Measurements from ENCODE around the gene SESTD1.

The SESTD1 gene

DNA sequence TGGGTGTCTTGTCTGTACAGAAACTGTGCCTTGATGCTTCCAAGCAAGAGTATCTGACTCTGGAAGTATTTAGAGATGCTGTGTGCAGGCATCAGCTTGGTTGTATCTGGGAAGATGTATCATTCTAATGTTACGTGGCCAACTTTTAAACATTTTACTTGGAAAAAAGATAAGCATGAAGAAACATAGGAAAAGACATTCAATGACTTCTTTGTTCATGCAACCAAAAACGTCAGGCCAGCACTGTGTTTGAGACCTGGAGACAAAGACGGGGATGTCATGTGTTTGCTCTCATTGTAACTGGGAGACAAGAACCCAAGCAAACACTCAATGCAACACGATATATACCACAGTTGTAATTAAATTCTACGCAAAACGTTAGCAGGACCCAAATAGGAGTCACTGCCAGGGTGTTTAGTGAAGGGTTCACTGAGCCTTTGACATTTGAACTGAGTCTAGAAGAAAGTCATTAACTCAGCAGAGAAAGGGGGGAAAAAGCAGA lies 8.9 kb upstream of the SESTD1 start:
- ATAC-seq: no peak
- no peak for TF ChIP-seq TSHZ2 (CRISPR knock-in tag; IDR thresholded peaks at IDR 0.05)
- TF ChIP-seq ZFP30 (CRISPR knock-in tag; IDR thresholded peaks at IDR 0.05): no peak
- TF ChIP-seq ZNF70 (CRISPR knock-in tag; IDR thresholded peaks at IDR 0.05): no peak
- TF ChIP-seq TCF4 (CRISPR knock-in tag; IDR thresholded peaks at IDR 0.05; ENCODE audit: borderline replicate concordance): no peak
- TF ChIP-seq ISL1 (CRISPR knock-in tag; IDR thresholded peaks at IDR 0.05): no peak
- TF ChIP-seq TOX (CRISPR knock-in tag; IDR thresholded peaks at IDR 0.05; ENCODE audit: borderline replicate concordance): no peak
- TF ChIP-seq ARNTL (CRISPR knock-in tag; IDR thresholded peaks at IDR 0.05; ENCODE audit: borderline replicate concordance, low read depth): no peak
- no peak for TF ChIP-seq PPARA (CRISPR knock-in tag; IDR thresholded peaks at IDR 0.05; ENCODE audit: borderline replicate concordance)
- TF ChIP-seq CSRNP3 (CRISPR knock-in tag; IDR thresholded peaks at IDR 0.05): no peak

- TF ChIP-seq CREB5 (CRISPR knock-in tag; IDR thresholded peaks at IDR 0.05; ENCODE audit: low read depth) (no peak), BACH2 (CRISPR knock-in tag; IDR thresholded peaks at IDR 0.05; ENCODE audit: borderline replicate concordance) (no peak), ZFP3 (CRISPR knock-in tag; IDR thresholded peaks at IDR 0.05) (no peak), ARNTL (CRISPR knock-in tag; IDR thresholded peaks at IDR 0.05; ENCODE audit: borderline replicate concordance, low read depth) (no peak), ZNF8 (CRISPR knock-in tag; IDR thresholded peaks at IDR 0.05) (no peak), ZNF565 (CRISPR knock-in tag; conservative IDR thresholded peaks at IDR 0.05; ENCODE audit: low read depth) (no peak), ISL1 (CRISPR knock-in tag; IDR thresholded peaks at IDR 0.05) (peak; percentile 28; the same call in 1 of the 2 replicates)
- no peak; the same call in 2 of the 3 replicates for ATAC-seq
These were observed 8.0 kb upstream of the SESTD1 start for GRCh38 chr2:179272406-179273192.

DNA sequence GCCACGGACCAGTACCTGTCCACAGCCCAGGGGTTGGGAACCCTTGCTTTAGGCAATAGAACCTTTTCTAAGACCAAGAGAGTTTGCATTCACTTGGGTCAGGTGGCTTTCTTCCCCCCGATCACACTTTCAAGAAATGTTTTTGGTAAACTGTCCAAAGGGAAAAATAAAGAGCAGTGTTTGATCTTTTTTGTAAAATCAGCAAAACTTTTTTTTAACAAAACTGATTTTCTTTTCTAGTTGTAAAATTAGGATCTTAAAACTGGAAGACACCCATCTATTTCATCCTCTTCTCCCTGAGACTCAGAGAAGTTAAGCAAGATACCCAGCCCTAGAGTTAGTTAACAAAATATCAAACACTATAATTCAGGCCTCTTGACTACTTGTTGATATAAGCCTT lies 6.1 kb upstream of the SESTD1 start:
- no peak for ATAC-seq
- TF ChIP-seq ISL1 (CRISPR knock-in tag; IDR thresholded peaks at IDR 0.05): no peak
- no peak for TF ChIP-seq GLIS3 (CRISPR knock-in tag; IDR thresholded peaks at IDR 0.05)
- TF ChIP-seq, protein P1, sequence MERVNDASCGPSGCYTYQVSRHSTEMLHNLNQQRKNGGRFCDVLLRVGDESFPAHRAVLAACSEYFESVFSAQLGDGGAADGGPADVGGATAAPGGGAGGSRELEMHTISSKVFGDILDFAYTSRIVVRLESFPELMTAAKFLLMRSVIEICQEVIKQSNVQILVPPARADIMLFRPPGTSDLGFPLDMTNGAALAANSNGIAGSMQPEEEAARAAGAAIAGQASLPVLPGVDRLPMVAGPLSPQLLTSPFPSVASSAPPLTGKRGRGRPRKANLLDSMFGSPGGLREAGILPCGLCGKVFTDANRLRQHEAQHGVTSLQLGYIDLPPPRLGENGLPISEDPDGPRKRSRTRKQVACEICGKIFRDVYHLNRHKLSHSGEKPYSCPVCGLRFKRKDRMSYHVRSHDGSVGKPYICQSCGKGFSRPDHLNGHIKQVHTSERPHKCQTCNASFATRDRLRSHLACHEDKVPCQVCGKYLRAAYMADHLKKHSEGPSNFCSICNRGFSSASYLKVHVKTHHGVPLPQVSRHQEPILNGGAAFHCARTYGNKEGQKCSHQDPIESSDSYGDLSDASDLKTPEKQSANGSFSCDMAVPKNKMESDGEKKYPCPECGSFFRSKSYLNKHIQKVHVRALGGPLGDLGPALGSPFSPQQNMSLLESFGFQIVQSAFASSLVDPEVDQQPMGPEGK (CRISPR knock-in tag; IDR thresholded peaks at IDR 0.05; ENCODE audit: borderline replicate concordance): no peak
- TF ChIP-seq ZFP3 (CRISPR knock-in tag; IDR thresholded peaks at IDR 0.05): no peak
- no peak for TF ChIP-seq OSR1 (CRISPR knock-in tag; IDR thresholded peaks at IDR 0.05)
- no peak for TF ChIP-seq RARB (CRISPR knock-in tag; IDR thresholded peaks at IDR 0.05)
- TF ChIP-seq, protein P2, sequence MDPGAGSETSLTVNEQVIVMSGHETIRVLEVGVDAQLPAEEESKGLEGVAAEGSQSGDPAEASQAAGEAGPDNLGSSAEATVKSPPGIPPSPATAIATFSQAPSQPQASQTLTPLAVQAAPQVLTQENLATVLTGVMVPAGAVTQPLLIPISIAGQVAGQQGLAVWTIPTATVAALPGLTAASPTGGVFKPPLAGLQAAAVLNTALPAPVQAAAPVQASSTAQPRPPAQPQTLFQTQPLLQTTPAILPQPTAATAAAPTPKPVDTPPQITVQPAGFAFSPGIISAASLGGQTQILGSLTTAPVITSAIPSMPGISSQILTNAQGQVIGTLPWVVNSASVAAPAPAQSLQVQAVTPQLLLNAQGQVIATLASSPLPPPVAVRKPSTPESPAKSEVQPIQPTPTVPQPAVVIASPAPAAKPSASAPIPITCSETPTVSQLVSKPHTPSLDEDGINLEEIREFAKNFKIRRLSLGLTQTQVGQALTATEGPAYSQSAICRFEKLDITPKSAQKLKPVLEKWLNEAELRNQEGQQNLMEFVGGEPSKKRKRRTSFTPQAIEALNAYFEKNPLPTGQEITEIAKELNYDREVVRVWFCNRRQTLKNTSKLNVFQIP (CRISPR knock-in tag; IDR thresholded peaks at IDR 0.05; ENCODE audit: borderline replicate concordance, low read depth): no peak
- no peak for TF ChIP-seq ESRRG (CRISPR knock-in tag; IDR thresholded peaks at IDR 0.05)
- no peak for TF ChIP-seq CREB5 (CRISPR knock-in tag; IDR thresholded peaks at IDR 0.05; ENCODE audit: low read depth)
- no peak for TF ChIP-seq PPARA (CRISPR knock-in tag; IDR thresholded peaks at IDR 0.05; ENCODE audit: borderline replicate concordance)
- TF ChIP-seq TOX (CRISPR knock-in tag; IDR thresholded peaks at IDR 0.05; ENCODE audit: borderline replicate concordance): no peak
- no peak for TF ChIP-seq ZNF565 (CRISPR knock-in tag; conservative IDR thresholded peaks at IDR 0.05; ENCODE audit: low read depth)
- TF ChIP-seq ARNTL (CRISPR knock-in tag; IDR thresholded peaks at IDR 0.05; ENCODE audit: borderline replicate concordance, low read depth): no peak
- no peak for TF ChIP-seq ZC3H10 (CRISPR knock-in tag; IDR thresholded peaks at IDR 0.05)
- TF ChIP-seq TCF4 (CRISPR knock-in tag; IDR thresholded peaks at IDR 0.05; ENCODE audit: borderline replicate concordance): no peak
- no peak for TF ChIP-seq ZNF8 (CRISPR knock-in tag; IDR thresholded peaks at IDR 0.05)

Measured in SK-N-SH treated with all-trans-retinoic acid at 6 μM for 48 hours (cell line).